ENCODE measurements around the gene FAM98B.

Gene FAM98B

DNA sequence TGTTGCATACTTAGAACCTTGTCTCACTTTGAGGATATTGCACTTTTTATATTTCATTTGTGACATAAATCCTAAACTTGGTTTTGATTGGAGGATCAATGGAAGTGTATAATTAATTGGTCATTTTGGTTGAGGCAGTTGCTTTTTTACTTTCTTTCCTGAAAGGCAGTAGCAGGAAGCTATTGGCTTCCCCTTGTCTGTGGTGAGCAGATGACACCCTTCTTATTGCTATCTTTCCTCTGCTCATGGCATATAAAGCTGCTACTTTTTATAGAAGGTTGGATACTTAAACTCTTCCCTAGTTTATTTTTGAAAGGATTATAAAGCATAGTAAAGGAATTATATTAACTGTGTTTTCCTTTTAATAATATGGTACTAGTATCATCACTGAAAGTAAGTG, 28.6 kb downstream of the FAM98B start:
- TF ChIP-seq, protein P1, sequence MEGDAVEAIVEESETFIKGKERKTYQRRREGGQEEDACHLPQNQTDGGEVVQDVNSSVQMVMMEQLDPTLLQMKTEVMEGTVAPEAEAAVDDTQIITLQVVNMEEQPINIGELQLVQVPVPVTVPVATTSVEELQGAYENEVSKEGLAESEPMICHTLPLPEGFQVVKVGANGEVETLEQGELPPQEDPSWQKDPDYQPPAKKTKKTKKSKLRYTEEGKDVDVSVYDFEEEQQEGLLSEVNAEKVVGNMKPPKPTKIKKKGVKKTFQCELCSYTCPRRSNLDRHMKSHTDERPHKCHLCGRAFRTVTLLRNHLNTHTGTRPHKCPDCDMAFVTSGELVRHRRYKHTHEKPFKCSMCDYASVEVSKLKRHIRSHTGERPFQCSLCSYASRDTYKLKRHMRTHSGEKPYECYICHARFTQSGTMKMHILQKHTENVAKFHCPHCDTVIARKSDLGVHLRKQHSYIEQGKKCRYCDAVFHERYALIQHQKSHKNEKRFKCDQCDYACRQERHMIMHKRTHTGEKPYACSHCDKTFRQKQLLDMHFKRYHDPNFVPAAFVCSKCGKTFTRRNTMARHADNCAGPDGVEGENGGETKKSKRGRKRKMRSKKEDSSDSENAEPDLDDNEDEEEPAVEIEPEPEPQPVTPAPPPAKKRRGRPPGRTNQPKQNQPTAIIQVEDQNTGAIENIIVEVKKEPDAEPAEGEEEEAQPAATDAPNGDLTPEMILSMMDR (conservative IDR thresholded peaks at IDR 0.05; ENCODE audit: low read length): no peak
- no peak for DNase-seq (ENCODE audit: low read depth)
- H3K4me3 ChIP-seq (ENCODE audit: low read length): no peak overlapping the region

DNA sequence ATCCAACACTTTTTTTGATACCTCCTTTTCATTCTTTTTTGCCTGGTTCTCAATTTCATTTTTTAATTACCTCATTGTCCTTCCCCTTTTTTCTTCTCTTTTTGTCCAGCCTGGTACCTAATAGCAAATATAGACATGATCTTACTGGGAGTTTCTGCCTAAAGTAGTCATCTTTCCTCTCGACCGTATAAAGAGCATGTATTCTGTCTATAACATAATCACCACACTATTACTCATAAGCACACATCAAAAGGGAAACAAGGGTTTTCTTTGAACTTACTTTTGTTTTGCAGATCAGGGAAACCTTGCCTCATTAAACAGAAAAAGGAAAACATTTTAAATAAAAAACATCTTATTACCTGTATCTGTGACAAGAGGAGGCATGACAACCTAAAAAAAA, 33.0 kb downstream of the FAM98B start:
- no peak overlapping the region for H3K4me3 ChIP-seq (ENCODE audit: low read length)
- DNase-seq (ENCODE audit: low read depth): no peak
- TF ChIP-seq, protein P1 (conservative IDR thresholded peaks at IDR 0.05; ENCODE audit: low read length): no peak

DNA sequence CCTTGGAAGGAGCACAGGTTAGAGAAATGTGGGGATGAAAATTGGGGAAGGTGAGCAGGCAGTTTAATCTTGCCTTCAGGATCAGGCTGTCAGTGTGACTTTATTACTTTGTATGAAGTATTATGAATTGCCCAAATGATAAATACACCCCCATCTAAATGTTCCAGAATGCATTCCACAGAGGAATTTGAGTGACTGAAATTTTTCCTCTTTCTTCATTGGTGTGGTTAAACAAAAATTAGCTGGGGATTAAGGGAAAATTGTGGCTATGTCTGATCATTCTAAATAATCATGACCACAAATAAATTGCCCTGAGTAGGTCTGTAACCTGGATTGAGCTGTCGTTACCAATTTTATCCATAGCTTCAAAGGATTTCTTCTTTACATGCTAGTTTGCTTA, 33.5 kb downstream of the FAM98B start:
- H3K4me3 ChIP-seq (ENCODE audit: low read length): no peak overlapping the region
- TF ChIP-seq, protein P1 (conservative IDR thresholded peaks at IDR 0.05; ENCODE audit: low read length): no peak
- peak; percentile 12 for DNase-seq (ENCODE audit: low read depth)

DNA sequence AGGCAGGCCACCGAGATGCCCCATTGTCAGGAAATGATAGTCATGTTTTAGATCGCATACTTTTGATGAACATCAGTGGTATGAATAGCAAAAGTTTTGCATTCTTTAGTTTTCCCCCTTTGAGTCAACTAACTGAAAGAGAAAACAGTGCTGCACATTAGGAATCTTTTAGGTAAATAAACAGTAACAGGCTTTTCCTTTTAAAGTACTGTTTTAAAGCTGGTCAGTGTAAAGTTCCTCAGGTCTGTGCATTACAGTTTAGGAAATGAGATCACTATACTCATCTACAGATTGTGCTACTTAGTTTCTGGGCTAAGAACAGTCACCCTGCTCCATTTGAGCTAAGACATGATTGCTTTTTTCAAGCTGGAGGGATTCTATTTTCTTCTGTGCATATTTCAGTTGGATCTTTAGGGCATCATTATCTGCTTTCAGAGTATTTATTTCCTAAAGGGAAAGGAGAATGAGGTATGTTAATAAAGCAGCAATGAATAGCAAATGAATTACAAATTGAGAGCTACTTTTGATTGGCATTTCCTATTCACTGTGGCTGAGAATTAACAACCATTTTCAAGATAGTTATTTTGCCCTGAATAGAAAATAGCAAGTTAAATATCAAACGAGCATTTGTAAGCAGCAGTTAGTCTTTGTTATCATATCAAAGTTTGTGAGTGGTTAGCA, 36.5 kb downstream of the FAM98B start:
- TF ChIP-seq, protein P1 (conservative IDR thresholded peaks at IDR 0.05; ENCODE audit: low read length): no peak
- peak; percentile 56 for DNase-seq (ENCODE audit: low read depth)
- H3K4me3 ChIP-seq (ENCODE audit: low read length): no peak overlapping the region

DNA sequence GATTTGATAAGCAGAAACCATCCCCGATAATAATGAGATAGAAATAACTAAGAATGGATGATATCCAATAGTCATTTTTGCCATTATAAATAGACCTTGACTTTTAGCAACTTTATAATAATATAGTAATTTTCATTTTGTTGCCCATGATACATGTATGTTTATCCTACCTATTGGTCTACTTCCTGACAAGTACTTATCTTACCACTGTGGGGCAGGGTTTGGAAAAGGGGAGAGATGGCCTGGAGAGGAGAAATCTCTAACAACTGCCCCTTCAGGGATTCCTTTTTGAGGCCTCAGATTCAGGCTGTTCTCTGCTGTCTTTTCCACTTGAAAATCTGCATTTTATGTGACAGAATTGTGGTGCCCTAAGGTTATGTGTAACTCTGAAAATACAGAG, 42.2 kb downstream of the FAM98B start:
- no peak for DNase-seq (ENCODE audit: low read depth)
- no peak overlapping the region for H3K4me3 ChIP-seq (ENCODE audit: low read length)
- TF ChIP-seq, protein P1 (conservative IDR thresholded peaks at IDR 0.05; ENCODE audit: low read length): no peak

DNA sequence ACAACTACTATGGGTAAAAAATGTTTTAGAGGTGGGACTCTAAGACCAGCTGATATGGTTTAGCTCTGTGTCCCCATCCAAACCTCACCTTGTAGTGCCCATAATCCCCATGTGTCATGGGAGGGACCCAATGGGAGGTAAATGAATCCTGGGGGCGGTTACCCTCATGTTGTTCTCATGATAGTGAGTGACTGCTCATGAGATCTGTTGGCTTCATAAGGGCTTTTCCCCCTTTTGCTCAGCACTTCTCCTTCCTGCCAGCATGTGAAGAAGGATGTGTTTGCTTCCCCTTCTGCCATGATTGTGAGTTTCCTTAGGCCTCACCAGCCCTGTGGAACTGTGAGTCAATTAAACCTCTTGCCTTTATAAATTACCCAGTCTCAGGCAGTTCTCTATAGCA, 45.7 kb downstream of the FAM98B start:
- TF ChIP-seq, protein P1 (conservative IDR thresholded peaks at IDR 0.05; ENCODE audit: low read length): no peak
- H3K4me3 ChIP-seq (ENCODE audit: low read length): no peak overlapping the region
- DNase-seq (ENCODE audit: low read depth): no peak

DNA sequence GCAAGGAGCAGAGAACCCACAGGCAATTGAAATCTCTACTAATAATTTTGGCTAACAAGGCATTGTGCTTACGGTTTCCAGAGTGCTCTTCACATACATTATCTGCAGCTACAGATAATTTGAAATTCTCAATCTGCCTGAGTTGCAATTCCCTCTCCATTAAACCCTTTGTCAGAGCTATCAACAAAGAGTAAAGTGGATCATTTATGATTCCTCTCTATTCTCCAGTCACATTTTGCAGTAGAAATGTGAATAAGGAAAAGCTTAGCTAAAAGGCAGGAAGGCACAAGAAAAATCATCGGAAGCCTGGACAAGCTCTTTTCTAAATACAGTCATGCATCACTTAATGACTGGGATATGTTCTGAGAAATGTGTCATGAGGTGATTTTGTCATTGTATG, 49.6 kb downstream of the FAM98B start:
- no peak for DNase-seq (ENCODE audit: low read depth)

More for the DNA sequence above, 49.6 kb downstream of the FAM98B start:
- no peak overlapping the region for H3K4me3 ChIP-seq (ENCODE audit: low read length)
- TF ChIP-seq, protein P1 (conservative IDR thresholded peaks at IDR 0.05; ENCODE audit: low read length): no peak

Data from AG10803 (cell line).